Ovary (tissue), 3 donors: ENCODE measurements around the gene CHD6.

Source experiments
- EP300 ChIP-seq: sonication (generic); formaldehyde crosslinking; IDR thresholded peaks from one replicate; pipeline ENCODE4 v1.6.1; 2017; ENCODE audit warnings: antibody characterized with exemption
- TF ChIP-seq, protein P1 (sequence below), 3 donors: fragments of 450-650 bp in 2 of 3; fragments of 200-600 bp in 1 of 3; IDR thresholded peaks; one replicate each; pipeline versions ENCODE4 v1.5.1 to v1.8.0; 2016 to 2022; ENCODE audit warnings: antibody characterized with exemption in 3 of 3, mild to moderate bottlenecking in 1 of 3
- donor health status: DM: no; HTN: no; CAD: no.

DNA sequence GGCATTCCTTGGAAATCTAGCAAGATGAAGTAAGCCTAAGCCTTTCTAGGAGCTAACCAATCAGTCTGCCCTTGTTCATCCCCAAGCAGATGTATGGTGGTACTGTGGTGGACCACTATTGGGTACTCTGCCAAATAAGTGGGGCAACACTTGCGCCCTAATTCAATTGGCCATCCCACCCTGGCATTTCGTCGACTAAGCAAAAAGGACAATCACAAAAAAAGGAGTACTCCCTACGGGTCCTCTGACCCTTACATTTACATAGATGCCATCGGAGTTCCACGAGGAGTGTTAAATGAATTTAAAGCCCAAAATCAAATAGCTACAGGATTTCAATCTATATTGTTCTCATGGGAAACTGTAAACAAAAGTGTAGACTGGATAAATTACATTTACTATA is 19.5 kb downstream of the CHD6 start:
- no peak for TF ChIP-seq EP300
- TF ChIP-seq, protein P1, sequence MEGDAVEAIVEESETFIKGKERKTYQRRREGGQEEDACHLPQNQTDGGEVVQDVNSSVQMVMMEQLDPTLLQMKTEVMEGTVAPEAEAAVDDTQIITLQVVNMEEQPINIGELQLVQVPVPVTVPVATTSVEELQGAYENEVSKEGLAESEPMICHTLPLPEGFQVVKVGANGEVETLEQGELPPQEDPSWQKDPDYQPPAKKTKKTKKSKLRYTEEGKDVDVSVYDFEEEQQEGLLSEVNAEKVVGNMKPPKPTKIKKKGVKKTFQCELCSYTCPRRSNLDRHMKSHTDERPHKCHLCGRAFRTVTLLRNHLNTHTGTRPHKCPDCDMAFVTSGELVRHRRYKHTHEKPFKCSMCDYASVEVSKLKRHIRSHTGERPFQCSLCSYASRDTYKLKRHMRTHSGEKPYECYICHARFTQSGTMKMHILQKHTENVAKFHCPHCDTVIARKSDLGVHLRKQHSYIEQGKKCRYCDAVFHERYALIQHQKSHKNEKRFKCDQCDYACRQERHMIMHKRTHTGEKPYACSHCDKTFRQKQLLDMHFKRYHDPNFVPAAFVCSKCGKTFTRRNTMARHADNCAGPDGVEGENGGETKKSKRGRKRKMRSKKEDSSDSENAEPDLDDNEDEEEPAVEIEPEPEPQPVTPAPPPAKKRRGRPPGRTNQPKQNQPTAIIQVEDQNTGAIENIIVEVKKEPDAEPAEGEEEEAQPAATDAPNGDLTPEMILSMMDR (IDR thresholded peaks at IDR 0.05), result no peak
